ENCODE measurements around the gene NHEJ1. TPM values are rescaled to one million over a fixed set of nuclear protein-coding genes. Genes with fewer than 3 reads are reported as not detected.

Gene NHEJ1
- total and polyA plus RNA-seq, 2 of the 13 experiments (the other 11 are each of a cell fraction or from before 2014, with no cell fraction given), result 30.0 to 30.7 TPM

DNA sequence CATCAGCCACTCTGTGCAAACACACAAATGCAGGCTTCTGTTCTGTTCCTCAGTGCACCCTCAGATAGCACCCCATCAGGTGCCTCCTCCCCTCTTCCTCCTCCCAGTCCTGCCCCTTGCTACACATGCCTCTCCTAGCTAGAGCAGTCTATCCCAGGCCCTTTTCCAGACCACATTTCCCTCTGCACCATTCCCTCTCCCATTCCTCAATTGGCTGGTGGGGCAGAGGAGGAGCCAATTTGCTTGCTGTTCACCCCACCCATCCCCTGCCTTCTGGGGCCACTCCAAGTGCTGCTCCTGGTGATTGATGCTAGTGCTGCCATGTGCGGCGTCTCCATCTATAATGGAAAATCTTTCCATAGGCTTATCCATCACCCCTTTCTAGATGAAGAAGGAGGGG is 124.7 kb downstream of the NHEJ1 start:
- BruUV-seq (replicated peaks), result no TSS peak
- Histone ChIP-seq H3K9ac (ENCODE audit: insufficient read depth, low read depth, low read length) (no peak overlapping the region), H4K20me1 (ENCODE audit: insufficient read depth, low read length) (peaks cover 4% of the 10 kb centered on the region; the same call in 1 of the 2 replicates), H3K79me2 (ENCODE audit: insufficient read depth, low read length) (no peaks in the 10 kb centered on the region), H3K27ac (ENCODE audit: extremely low read length, insufficient read depth, low read length) (no peak overlapping the region), H3K9me3 (ENCODE audit: low read length) (no peaks in the 10 kb centered on the region), H3K4me1 (ENCODE audit: insufficient read depth, low read length) (peaks cover 14% of the 10 kb centered on the region), H3K4me2 (ENCODE audit: low read depth, low read length) (no peak overlapping the region), H2AFZ (ENCODE audit: low read length) (no peak overlapping the region), H3K36me3 (replicated peaks in 1 of 2; ENCODE audit: control insufficient read depth in 1 of 2, insufficient read depth in 2 of 2, low read length in 2 of 2) (no peaks in the 10 kb centered on the region), H3K4me3 (replicated peaks in 1 of 3; ENCODE audit: insufficient read depth in 1 of 3, low read depth in 2 of 3, low read length in 3 of 3) (no peak overlapping the region), H3K27me3 (ENCODE audit: control insufficient read depth in 1 of 2, insufficient read depth in 2 of 2, low read length in 2 of 2) (peaks cover 8 to 46% of the 10 kb centered on the region in 2 experiments)
- ATAC-seq, result no peak
- intact Hi-C loops (cut with micrococcal nuclease; ENCODE audit: unreplicated experiment) (no loop called here), in situ Hi-C loops (cut with HindIII; ENCODE audit: extremely low pct_ligation_motif_present, low pct_unique_long_range_greater_than_20kb) (no loop called here)
- 95% methylated on average over 2 of the region's 2 CpGs for WGBS (ENCODE audit: low lambda C conversion rate)
- DNase-seq (ENCODE audit: low spot score), result no peak
- no peak for FAIRE-seq
- CTCF ChIA-PET (ENCODE audit: low intra/inter-chr PET ratio, low total read pairs), result no interaction called here
- no peak for TF ChIP-seq ZNF441 (CRISPR knock-in tag; IDR thresholded peaks at IDR 0.05; ENCODE audit: borderline replicate concordance)
- TF ChIP-seq, protein P1, sequence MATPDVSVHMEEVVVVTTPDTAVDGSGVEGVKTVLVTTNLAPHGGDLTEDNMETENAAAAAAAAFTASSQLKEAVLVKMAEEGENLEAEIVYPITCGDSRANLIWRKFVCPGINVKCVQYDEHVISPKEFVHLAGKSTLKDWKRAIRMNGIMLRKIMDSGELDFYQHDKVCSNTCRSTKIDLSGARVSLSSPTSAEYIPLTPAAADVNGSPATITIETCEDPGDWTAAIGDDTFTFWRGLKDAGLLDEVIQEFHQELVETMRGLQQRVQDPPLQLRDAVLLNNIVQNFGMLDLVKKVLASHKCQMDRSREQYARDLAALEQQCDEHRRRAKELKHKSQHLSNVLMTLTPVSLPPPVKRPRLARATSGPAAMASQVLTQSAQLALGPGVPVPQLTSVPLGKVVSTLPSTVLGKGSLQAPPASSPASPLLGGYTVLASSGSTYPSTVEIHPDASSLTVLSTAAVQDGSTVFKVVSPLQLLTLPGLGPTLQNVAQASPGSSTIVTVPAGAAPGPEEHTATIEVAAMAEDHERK (CRISPR knock-in tag; IDR thresholded peaks at IDR 0.05; ENCODE audit: low read depth), result no peak
- no peak for TF ChIP-seq RBFOX2 (IDR thresholded peaks at IDR 0.05; ENCODE audit: low read depth, low read length)
- TF ChIP-seq TP53 (CRISPR knock-in tag; conservative IDR thresholded peaks at IDR 0.05), result no peak
- TF ChIP-seq NFE2L2 (IDR thresholded peaks at IDR 0.05; ENCODE audit: low read length), result no peak
- TF ChIP-seq PITX1 (CRISPR knock-in tag; IDR thresholded peaks at IDR 0.05), result no peak
- TF ChIP-seq TCF12 (IDR thresholded peaks at IDR 0.05), result no peak
- no peak for TF ChIP-seq TCF12 (CRISPR knock-in tag; IDR thresholded peaks at IDR 0.05)
- no peak for TF ChIP-seq HOXD1 (CRISPR knock-in tag; IDR thresholded peaks at IDR 0.05)
- no peak for TF ChIP-seq ZGPAT (CRISPR knock-in tag; IDR thresholded peaks at IDR 0.05)
- TF ChIP-seq YEATS2 (CRISPR knock-in tag; IDR thresholded peaks at IDR 0.05; ENCODE audit: borderline replicate concordance), result no peak
- TF ChIP-seq FOXK1 (CRISPR knock-in tag; IDR thresholded peaks at IDR 0.05; ENCODE audit: borderline replicate concordance, low read depth), result no peak
- no peak for TF ChIP-seq TAF15 (IDR thresholded peaks at IDR 0.05; ENCODE audit: low read depth, low read length, poor library complexity, severe bottlenecking)
- TF ChIP-seq PHF20 (CRISPR knock-in tag; IDR thresholded peaks at IDR 0.05), result no peak
- TF ChIP-seq, protein P2, sequence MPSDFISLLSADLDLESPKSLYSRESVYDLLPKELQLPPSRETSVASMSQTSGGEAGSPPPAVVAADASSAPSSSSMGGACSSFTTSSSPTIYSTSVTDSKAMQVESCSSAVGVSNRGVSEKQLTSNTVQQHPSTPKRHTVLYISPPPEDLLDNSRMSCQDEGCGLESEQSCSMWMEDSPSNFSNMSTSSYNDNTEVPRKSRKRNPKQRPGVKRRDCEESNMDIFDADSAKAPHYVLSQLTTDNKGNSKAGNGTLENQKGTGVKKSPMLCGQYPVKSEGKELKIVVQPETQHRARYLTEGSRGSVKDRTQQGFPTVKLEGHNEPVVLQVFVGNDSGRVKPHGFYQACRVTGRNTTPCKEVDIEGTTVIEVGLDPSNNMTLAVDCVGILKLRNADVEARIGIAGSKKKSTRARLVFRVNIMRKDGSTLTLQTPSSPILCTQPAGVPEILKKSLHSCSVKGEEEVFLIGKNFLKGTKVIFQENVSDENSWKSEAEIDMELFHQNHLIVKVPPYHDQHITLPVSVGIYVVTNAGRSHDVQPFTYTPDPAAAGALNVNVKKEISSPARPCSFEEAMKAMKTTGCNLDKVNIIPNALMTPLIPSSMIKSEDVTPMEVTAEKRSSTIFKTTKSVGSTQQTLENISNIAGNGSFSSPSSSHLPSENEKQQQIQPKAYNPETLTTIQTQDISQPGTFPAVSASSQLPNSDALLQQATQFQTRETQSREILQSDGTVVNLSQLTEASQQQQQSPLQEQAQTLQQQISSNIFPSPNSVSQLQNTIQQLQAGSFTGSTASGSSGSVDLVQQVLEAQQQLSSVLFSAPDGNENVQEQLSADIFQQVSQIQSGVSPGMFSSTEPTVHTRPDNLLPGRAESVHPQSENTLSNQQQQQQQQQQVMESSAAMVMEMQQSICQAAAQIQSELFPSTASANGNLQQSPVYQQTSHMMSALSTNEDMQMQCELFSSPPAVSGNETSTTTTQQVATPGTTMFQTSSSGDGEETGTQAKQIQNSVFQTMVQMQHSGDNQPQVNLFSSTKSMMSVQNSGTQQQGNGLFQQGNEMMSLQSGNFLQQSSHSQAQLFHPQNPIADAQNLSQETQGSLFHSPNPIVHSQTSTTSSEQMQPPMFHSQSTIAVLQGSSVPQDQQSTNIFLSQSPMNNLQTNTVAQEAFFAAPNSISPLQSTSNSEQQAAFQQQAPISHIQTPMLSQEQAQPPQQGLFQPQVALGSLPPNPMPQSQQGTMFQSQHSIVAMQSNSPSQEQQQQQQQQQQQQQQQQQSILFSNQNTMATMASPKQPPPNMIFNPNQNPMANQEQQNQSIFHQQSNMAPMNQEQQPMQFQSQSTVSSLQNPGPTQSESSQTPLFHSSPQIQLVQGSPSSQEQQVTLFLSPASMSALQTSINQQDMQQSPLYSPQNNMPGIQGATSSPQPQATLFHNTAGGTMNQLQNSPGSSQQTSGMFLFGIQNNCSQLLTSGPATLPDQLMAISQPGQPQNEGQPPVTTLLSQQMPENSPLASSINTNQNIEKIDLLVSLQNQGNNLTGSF (CRISPR knock-in tag; IDR thresholded peaks at IDR 0.05), result no peak
- TF ChIP-seq SMC3 (IDR thresholded peaks at IDR 0.05; ENCODE audit: low read length), result no peak
- TF ChIP-seq NCOA2 (CRISPR knock-in tag; IDR thresholded peaks at IDR 0.05), result no peak
- POLR2A ChIA-PET, result no interaction called here

Data from HepG2 (cell line).